HG02943 (cell line): Measurements from ENCODE around the gene TASOR2.
A peak's percentile ranks its signal among the peaks of the same experiment; 100 is the strongest.

ENCODE experiments used
- ATAC-seq: cut with Tn5 transposase; IDR thresholded peaks from one replicate; pipeline ENCODE4 v1.9.1; 2021; ENCODE audit warnings: mild to moderate bottlenecking, low read depth, moderate library complexity; ENCODE audit not compliant: unreplicated experiment

Gene TASOR2

GRCh38 chr10:5656737-5657579 is 27.7 kb upstream of the TASOR2 start:
- ATAC-seq, result no peak

GRCh38 chr10:5658871-5659618 is 25.6 kb upstream of the TASOR2 start:
- no peak for ATAC-seq

GRCh38 chr10:5659702-5660528 is 24.7 kb upstream of the TASOR2 start:
- no peak for ATAC-seq

- no peak for ATAC-seq
Observed at GRCh38 chr10:5661043-5661442, 23.6 kb upstream of the TASOR2 start.

- ATAC-seq, result no peak
Observed at GRCh38 chr10:5662708-5663579, 21.7 kb upstream of the TASOR2 start.

- ATAC-seq, result no peak
Observed at GRCh38 chr10:5663692-5664427, 20.8 kb upstream of the TASOR2 start.

- no peak for ATAC-seq
Observed at GRCh38 chr10:5665373-5666007, 19.1 kb upstream of the TASOR2 start.

- peak; percentile 66 for ATAC-seq
Observed at GRCh38 chr10:5666008-5666840, 18.4 kb upstream of the TASOR2 start, which contains the start of gene ASB13. TSS of gene ASB13 (minus strand) at chr10:5666595. CDS start at chr10:5666551, 44 bp downstream.

GRCh38 chr10:5666841-5667630 is 17.6 kb upstream of the TASOR2 start:
- peak; percentile 35 for ATAC-seq

- no peak for ATAC-seq
Observed at GRCh38 chr10:5668429-5668828, 16.2 kb upstream of the TASOR2 start.

GRCh38 chr10:5669604-5670003 is 15.0 kb upstream of the TASOR2 start:
- ATAC-seq, result no peak

- ATAC-seq, result no peak
Observed at GRCh38 chr10:5670662-5671375, 13.8 kb upstream of the TASOR2 start.

GRCh38 chr10:5678397-5679036 is 6.1 kb upstream of the TASOR2 start:
- no peak for ATAC-seq

GRCh38 chr10:5679037-5679435 is 5.6 kb upstream of the TASOR2 start:
- no peak for ATAC-seq

- ATAC-seq, result no peak
Observed at GRCh38 chr10:5679606-5680005, 5.0 kb upstream of the TASOR2 start.

GRCh38 chr10:5681930-5682329 is 2.7 kb upstream of the TASOR2 start:
- no peak for ATAC-seq
